ENCODE data around the gene SHROOM3. TPM values are rescaled to one million over a fixed set of nuclear protein-coding genes. Genes with fewer than 3 reads are reported as not detected.

The SHROOM3 gene
- total and polyA plus RNA-seq, 8 donors: 13.5 to 96.9 (median 16.9) TPM

GRCh38 chr4:76624931-76625715, 190.1 kb downstream of the SHROOM3 start:
- no peaks in the 10 kb centered on the region for H3K9me3 ChIP-seq
- no peaks in the 10 kb centered on the region for H3K27me3 ChIP-seq
- H3K27ac ChIP-seq: peak overlapping the region; percentile 38 to 77
- H3K4me3 ChIP-seq: no peak overlapping the region
- peaks cover 6 to 16% of the 10 kb centered on the region in 2 donors for H3K4me1 ChIP-seq
- intact Hi-C loops (cut with DNase I): no loop called here
- no peak for DNase-seq
- TF ChIP-seq CTCF (IDR thresholded peaks at IDR 0.05): no peak
- H3K36me3 ChIP-seq: no peaks in the 10 kb centered on the region
- no peak for ATAC-seq

DNA sequence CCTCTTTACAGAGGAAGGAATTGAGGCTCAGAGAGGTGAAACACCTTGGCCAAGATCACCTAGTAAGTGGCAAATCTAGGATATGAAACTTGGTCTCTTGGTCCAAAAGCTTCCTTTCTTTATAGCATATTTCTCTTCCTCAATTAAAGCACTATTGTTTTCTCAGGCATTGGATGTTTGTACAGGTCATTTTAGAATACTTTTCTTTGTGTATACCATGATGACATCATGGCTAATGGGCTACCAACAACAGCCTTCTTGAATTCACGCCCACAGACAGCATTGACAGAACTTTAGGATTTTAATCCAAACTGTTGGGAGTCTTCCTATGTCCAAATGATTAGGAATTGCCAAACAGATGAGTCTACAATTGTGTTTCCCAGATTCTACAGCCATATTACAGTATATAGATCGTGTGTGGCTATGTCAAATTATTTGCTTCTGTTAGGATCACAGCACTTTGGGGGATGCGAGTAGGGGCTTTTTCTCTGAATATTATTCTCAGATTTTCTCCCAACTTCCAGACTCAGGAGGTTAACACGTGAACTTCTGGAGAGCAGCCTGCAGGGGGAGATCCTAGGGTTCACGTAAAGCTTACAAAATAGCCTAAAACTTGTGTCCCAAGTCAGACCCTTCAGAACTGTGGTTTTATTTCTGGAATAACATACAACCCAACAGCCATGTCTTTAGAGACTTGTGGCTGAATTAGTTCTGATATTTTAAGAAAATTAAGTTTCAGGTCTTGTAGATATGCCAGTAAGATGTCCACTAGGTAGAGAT, 191.8 kb downstream of the SHROOM3 start:
- intact Hi-C loops (cut with DNase I): no loop called here
- TF ChIP-seq CTCF (IDR thresholded peaks at IDR 0.05): no peak
- Histone ChIP-seq H3K27ac (no peak overlapping the region), H3K9me3 (no peaks in the 10 kb centered on the region), H3K4me1 (peaks cover 6% of the 10 kb centered on the region in 2 donors), H3K4me3 (no peak overlapping the region), H3K27me3 (no peaks in the 10 kb centered on the region), H3K36me3 (no peaks in the 10 kb centered on the region)
- no peak for ATAC-seq
- no peak for DNase-seq

GRCh38 chr4:76628251-76628650, 193.2 kb downstream of the SHROOM3 start:
- no peak overlapping the region for H3K27ac ChIP-seq
- intact Hi-C loops (cut with DNase I): no loop called here
- no peaks in the 10 kb centered on the region for H3K27me3 ChIP-seq
- H3K36me3 ChIP-seq: no peaks in the 10 kb centered on the region
- no peak overlapping the region for H3K4me3 ChIP-seq
- H3K9me3 ChIP-seq: no peaks in the 10 kb centered on the region
- ATAC-seq (no peak), DNase-seq (no peak)
- TF ChIP-seq CTCF (IDR thresholded peaks at IDR 0.05): no peak
- peaks cover 6% of the 10 kb centered on the region in 2 donors for H3K4me1 ChIP-seq

- no peak for DNase-seq
- Histone ChIP-seq H3K4me3 (no peak overlapping the region), H3K4me1 (no peaks in the 10 kb centered on the region), H3K9me3 (no peaks in the 10 kb centered on the region), H3K27me3 (no peaks in the 10 kb centered on the region), H3K27ac (no peak overlapping the region), H3K36me3 (no peaks in the 10 kb centered on the region)
- intact Hi-C loops (cut with DNase I): no loop called here
- TF ChIP-seq CTCF (IDR thresholded peaks at IDR 0.05): no peak
- no peak for ATAC-seq
Observed at GRCh38 chr4:76630741-76631140, 195.7 kb downstream of the SHROOM3 start.

DNA sequence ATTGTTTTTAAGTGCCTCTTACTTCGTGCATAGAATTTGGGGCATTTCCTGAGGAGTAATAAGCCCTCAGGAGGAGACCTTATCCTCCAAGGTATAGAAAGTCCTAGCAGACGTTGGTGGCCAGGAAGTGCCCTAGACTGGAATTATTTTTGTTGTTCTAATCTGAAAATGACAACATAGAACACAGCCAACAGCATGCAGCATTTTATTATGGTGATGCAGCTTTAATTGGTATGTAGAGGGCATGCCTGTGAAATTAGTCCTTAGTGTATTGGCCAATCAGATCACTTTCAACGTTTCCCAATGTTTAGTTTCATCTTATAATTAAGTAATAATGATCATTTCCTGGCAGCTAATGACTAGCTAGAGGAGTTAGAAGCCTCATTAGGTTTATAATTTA, 199.2 kb downstream of the SHROOM3 start:
- no peaks in the 10 kb centered on the region for H3K27me3 ChIP-seq
- intact Hi-C loops (cut with DNase I): no loop called here
- no peak overlapping the region for H3K4me3 ChIP-seq
- ATAC-seq (peak; percentile 65), DNase-seq (no peak)
- no peaks in the 10 kb centered on the region for H3K4me1 ChIP-seq
- no peaks in the 10 kb centered on the region for H3K36me3 ChIP-seq
- H3K27ac ChIP-seq: no peak overlapping the region
- TF ChIP-seq CTCF (IDR thresholded peaks at IDR 0.05): no peak
- no peaks in the 10 kb centered on the region for H3K9me3 ChIP-seq

Data from left lung (tissue), 10 donors.